ENCODE results near the gene CABLES1. TPM values are rescaled to one million over a fixed set of nuclear protein-coding genes. Genes with fewer than 3 reads are reported as not detected.

Gene CABLES1
- total and polyA plus RNA-seq, 2 of the 4 experiments (the other 2 are of a cell fraction) = 4.7 to 5.7 TPM

DNA sequence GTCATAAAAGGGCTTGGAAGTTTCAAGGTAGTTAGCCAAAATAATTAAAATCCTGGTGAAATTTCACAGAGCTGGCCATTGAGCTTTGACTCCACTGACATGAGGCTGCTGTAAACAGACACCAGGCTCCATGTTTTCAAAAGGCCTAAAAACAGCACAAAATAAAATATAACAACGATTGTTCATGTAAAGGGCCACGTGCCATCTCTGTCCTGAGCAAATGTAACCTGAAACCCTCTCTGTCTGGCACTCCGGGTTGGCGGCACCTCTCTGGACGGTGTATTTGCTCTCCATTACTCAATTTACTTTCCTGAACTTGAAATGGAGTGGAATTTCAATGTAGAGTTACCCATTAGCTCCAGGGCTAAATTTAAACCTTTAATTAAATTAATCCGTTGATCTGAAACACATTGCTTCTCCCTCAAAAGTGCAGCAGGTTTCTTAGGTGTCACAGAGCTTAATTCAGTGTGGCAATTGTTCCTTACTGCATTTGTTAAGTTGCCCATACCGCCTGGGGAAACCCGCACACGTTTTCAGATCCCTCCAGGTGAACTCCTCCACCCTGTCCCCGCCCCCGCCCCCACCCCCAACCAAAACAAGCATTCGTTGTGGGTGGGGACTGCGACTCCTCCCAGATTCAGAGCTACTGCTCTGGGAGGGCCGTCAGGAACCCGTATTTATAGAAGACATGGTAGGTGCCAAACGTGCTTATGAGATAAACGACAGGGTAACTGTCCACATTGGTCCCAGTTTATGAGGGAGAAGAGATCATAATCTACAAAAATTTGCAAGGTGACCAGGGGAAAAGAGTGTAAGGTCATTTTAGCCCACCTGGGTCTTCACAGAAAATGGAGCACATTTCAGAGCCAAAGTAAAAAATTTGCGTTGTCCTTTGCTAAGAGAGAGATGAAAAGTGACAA is 1.2 kb upstream of the CABLES1 start (continued):
- TF ChIP-seq CTCF (conservative IDR thresholded peaks at IDR 0.05; ENCODE audit: low read depth, low read length) (no peak), MAFK (IDR thresholded peaks at IDR 0.05; ENCODE audit: low read depth, low read length) (no peak)
